Measurements from ENCODE around the gene CAPN5. TPM values are rescaled to one million over a fixed set of nuclear protein-coding genes. Genes with fewer than 3 reads are reported as not detected.
A peak's percentile ranks its signal among the peaks of the same experiment; 100 is the strongest.

Gene CAPN5
- total and polyA plus RNA-seq, 2 experiments from 2014 or later, result 10.2 to 32.2 TPM

DNA sequence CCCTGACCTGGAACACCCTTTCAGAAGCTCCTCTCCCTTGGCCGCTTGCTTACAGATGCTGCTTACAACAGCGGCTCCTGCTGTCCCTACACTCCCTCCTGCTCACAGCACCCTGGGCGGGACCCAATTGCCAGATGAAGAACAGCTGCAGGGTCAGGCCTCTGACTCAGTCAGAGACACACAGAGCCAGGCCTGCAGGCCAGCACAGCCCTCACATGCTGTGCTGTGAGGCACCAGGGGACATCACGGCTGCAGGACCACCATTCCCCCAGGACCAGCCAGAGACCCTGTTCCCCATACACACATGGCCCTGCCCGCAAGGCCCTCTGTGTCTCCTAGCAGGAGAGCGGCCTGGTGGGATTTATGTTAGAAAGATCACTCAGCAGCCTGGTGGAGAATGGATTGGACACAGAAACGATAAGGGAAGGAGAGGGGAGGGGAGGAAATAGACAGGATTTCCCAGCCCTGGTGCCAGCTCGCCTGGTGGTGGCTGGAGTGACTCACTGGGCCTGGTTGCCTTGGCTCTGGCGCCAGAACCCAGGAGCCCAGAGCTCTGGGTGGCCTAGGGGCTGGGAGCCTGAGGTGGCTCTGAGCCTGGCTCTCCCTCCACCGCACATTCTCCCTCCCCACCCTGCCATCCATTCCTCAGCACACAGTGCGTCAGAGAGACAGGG, 6.7 kb downstream of the CAPN5 start:
- Histone ChIP-seq H3K27ac (ENCODE audit: low read depth) (no peak overlapping the region), H3K4me1 (ENCODE audit: insufficient read depth) (no peaks in the 10 kb centered on the region), H3K4me3 (no peak overlapping the region), H3K4me2 (no peak overlapping the region), H3K27me3 (ENCODE audit: insufficient read depth) (no peaks in the 10 kb centered on the region), H2AFZ (no peak overlapping the region), H3K9me2 (ENCODE audit: insufficient read depth) (no peaks in the 10 kb centered on the region), H3K36me3 (ENCODE audit: insufficient read depth) (peaks cover 5% of the 10 kb centered on the region; the same call in 1 of the 2 replicates), H3F3A (replicated peaks; ENCODE audit: low read depth) (no peaks in the 10 kb centered on the region), H4K20me1 (replicated peaks; ENCODE audit: insufficient read depth) (no peaks in the 10 kb centered on the region), H3K79me2 (replicated peaks; ENCODE audit: insufficient read depth) (0 out of 2 replicates have a peak, but pooled peaks cover 2% of the 10 kb centered on the region)
- no peaks in the 10 kb centered on the region; the same call in 2 of the 3 replicates for H3K36me3 Mint-ChIP-seq (ENCODE audit: low read depth)
- TF ChIP-seq, protein P1, sequence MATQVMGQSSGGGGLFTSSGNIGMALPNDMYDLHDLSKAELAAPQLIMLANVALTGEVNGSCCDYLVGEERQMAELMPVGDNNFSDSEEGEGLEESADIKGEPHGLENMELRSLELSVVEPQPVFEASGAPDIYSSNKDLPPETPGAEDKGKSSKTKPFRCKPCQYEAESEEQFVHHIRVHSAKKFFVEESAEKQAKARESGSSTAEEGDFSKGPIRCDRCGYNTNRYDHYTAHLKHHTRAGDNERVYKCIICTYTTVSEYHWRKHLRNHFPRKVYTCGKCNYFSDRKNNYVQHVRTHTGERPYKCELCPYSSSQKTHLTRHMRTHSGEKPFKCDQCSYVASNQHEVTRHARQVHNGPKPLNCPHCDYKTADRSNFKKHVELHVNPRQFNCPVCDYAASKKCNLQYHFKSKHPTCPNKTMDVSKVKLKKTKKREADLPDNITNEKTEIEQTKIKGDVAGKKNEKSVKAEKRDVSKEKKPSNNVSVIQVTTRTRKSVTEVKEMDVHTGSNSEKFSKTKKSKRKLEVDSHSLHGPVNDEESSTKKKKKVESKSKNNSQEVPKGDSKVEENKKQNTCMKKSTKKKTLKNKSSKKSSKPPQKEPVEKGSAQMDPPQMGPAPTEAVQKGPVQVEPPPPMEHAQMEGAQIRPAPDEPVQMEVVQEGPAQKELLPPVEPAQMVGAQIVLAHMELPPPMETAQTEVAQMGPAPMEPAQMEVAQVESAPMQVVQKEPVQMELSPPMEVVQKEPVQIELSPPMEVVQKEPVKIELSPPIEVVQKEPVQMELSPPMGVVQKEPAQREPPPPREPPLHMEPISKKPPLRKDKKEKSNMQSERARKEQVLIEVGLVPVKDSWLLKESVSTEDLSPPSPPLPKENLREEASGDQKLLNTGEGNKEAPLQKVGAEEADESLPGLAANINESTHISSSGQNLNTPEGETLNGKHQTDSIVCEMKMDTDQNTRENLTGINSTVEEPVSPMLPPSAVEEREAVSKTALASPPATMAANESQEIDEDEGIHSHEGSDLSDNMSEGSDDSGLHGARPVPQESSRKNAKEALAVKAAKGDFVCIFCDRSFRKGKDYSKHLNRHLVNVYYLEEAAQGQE (IDR thresholded peaks at IDR 0.05; ENCODE audit: unreplicated experiment), result no peak
- TF ChIP-seq ETS1 (IDR thresholded peaks at IDR 0.05) (no peak), ZNF331 (CRISPR knock-in tag; IDR thresholded peaks at IDR 0.05; ENCODE audit: low read depth) (no peak), POLR2AphosphoS5 (IDR thresholded peaks at IDR 0.05; ENCODE audit: low read depth) (no peak), ZNF462 (CRISPR knock-in tag; IDR thresholded peaks at IDR 0.05) (no peak), JUNB (IDR thresholded peaks at IDR 0.05; ENCODE audit: unreplicated experiment) (no peak), EZH2 (IDR thresholded peaks at IDR 0.05; ENCODE audit: low read depth, unreplicated experiment) (no peak), NANOG (IDR thresholded peaks at IDR 0.05; ENCODE audit: borderline replicate concordance) (no peak), CREB1 (CRISPR knock-in tag; IDR thresholded peaks at IDR 0.05; ENCODE audit: low read depth) (no peak)
- TF ChIP-seq, protein P2, sequence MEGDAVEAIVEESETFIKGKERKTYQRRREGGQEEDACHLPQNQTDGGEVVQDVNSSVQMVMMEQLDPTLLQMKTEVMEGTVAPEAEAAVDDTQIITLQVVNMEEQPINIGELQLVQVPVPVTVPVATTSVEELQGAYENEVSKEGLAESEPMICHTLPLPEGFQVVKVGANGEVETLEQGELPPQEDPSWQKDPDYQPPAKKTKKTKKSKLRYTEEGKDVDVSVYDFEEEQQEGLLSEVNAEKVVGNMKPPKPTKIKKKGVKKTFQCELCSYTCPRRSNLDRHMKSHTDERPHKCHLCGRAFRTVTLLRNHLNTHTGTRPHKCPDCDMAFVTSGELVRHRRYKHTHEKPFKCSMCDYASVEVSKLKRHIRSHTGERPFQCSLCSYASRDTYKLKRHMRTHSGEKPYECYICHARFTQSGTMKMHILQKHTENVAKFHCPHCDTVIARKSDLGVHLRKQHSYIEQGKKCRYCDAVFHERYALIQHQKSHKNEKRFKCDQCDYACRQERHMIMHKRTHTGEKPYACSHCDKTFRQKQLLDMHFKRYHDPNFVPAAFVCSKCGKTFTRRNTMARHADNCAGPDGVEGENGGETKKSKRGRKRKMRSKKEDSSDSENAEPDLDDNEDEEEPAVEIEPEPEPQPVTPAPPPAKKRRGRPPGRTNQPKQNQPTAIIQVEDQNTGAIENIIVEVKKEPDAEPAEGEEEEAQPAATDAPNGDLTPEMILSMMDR (conservative IDR thresholded peaks at IDR 0.05; ENCODE audit: low read depth in 2 of 2), result no peak
- peaks cover 5% of the 10 kb centered on the region for H3K4me1 Mint-ChIP-seq
- ATAC-seq, result no peak
- peak overlapping the region; percentile 62; the same call in 1 of the 2 replicates for H3K27ac Mint-ChIP-seq
- H3K9me3 Mint-ChIP-seq, result no peaks in the 10 kb centered on the region
- no peak for DNase-seq (ENCODE audit: low spot score)
- H3K4me3 Mint-ChIP-seq, result no peak overlapping the region
- H3K27me3 Mint-ChIP-seq (ENCODE audit: insufficient read depth, low read depth, poor library complexity), result peaks cover 15% of the 10 kb centered on the region

All from GM23338 (cell line).